Measurements from ENCODE around the gene RFTN1. TPM values are rescaled to one million over a fixed set of nuclear protein-coding genes. Genes with fewer than 3 reads are reported as not detected.
A peak's percentile ranks its signal among the peaks of the same experiment; 100 is the strongest.

RFTN1 gene
- total and polyA plus RNA-seq, 7 experiments from 2014 or later, result 44.8 to 68.8 (median 53.2) TPM

GRCh38 chr3:16466822-16467221, 46.7 kb downstream of the RFTN1 start:
- Histone ChIP-seq H3K9me3 (ENCODE audit: control insufficient read depth in 2 of 3, low read length in 3 of 3) (no peaks in the 10 kb centered on the region), H3K4me3 (ENCODE audit: low read length) (no peak overlapping the region), H3K36me3 (ENCODE audit: control insufficient read depth in 2 of 3, insufficient read depth in 3 of 3, low read length in 3 of 3) (peaks cover 0 to 7% (median 4%) of the 10 kb centered on the region in 3 experiments), H3K27ac (ENCODE audit: low read depth, low read length) (peak overlapping the region; percentile 68), H3K4me1 (ENCODE audit: control insufficient read depth in 2 of 2, insufficient read depth in 2 of 2, low read length in 2 of 2) (peaks cover 6 to 50% of the 10 kb centered on the region in 2 donors), H3K27me3 (ENCODE audit: control insufficient read depth in 2 of 2, insufficient read depth in 2 of 2, low read length in 2 of 2) (no peaks in the 10 kb centered on the region)
- Mint-ChIP-seq H3K4me1 (peaks cover 59 to 90% (median 70%) of the 10 kb centered on the region in 7 donors), H3K4me3 (peak overlapping the region in 6 of 10 donors; percentile 10 to 79 (median 20)), H3K36me3 (peaks cover 1 to 51% (median 32%) of the 10 kb centered on the region in 5 donors), H3K27ac (peak overlapping the region; percentile 49 to 99 (median 95)), H3K9me3 (peaks cover 0 to 11% (median 3%) of the 10 kb centered on the region in 11 donors), H3K27me3 (no peaks in the 10 kb centered on the region)
- intact Hi-C loops (cut with micrococcal nuclease), result loop anchor here (5.0 kb wide), 3 partner anchors 90 to 420 kb away; no protein-coding TSS in a partner anchor
- ChIA-PET CTCF (no interaction called here), POLR2A (interaction anchor here (1.2 kb wide), 2 partner anchors 9 to 11 kb away, joined by 3 to 4 read pairs; no protein-coding TSS in a partner anchor)
- DNase-seq (no peak), ATAC-seq (no peak)

GRCh38 chr3:16464511-16465148, 48.9 kb downstream of the RFTN1 start:
- DNase-seq, result no peak
- intact Hi-C loops (cut with micrococcal nuclease), result loop anchor here (5.0 kb wide), 3 partner anchors 87 to 423 kb away; no protein-coding TSS in a partner anchor
- no peaks in the 10 kb centered on the region for H3K27me3 ChIP-seq (ENCODE audit: control insufficient read depth in 2 of 2, insufficient read depth in 2 of 2, low read length in 2 of 2)
- Mint-ChIP-seq H3K27me3 (no peaks in the 10 kb centered on the region), H3K36me3 (peaks cover 0 to 35% (median 13%) of the 10 kb centered on the region in 5 donors), H3K4me1 (peaks cover 53 to 90% (median 68%) of the 10 kb centered on the region in 7 donors), H3K9me3 (peaks cover 0 to 3% (median 0%) of the 10 kb centered on the region in 11 donors), H3K27ac (peak overlapping the region in 8 of 9 donors; percentile 53 to 83 (median 68)), H3K4me3 (peak overlapping the region in 4 of 10 donors; percentile 15 to 44 (median 23))
- H3K36me3 ChIP-seq (ENCODE audit: control insufficient read depth in 2 of 3, insufficient read depth in 3 of 3, low read length in 3 of 3), result no peaks in the 10 kb centered on the region
- POLR2A ChIA-PET, result interaction anchor here (1.6 kb wide), 1 partner anchor 31 kb away, joined by 3 read pairs; no protein-coding TSS in a partner anchor
- H3K4me3 ChIP-seq (ENCODE audit: low read length), result no peak overlapping the region
- no peak for ATAC-seq
- no peaks in the 10 kb centered on the region for H3K9me3 ChIP-seq (ENCODE audit: control insufficient read depth in 2 of 3, low read length in 3 of 3)
- no peak overlapping the region for H3K27ac ChIP-seq (ENCODE audit: low read depth, low read length)
- CTCF ChIA-PET, result interaction anchor here (0.6 kb wide), 1 partner anchor 186 kb away, joined by 3 read pairs; no protein-coding TSS in a partner anchor
- peaks cover 6 to 47% of the 10 kb centered on the region in 2 donors for H3K4me1 ChIP-seq (ENCODE audit: control insufficient read depth in 2 of 2, insufficient read depth in 2 of 2, low read length in 2 of 2)

DNA sequence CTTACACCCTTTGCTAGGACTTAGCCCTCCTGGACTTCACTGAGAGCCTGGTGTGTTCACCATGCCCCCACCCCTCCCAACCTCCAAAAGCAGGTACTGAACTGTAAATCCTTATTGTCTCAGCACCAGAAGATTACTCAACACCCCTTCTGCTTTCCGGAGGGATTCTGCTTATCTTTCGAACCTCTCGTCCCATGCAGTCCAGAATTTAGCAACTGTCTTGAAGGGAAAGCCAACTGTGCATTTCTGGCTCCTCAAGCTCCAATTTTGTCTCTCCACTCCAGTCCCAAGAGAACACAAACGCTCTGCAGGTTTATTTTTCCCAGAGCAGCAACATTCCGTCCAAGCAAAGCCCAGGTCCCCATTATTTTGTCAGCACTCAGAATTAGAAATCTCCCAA, 49.6 kb downstream of the RFTN1 start:
- no peak overlapping the region for H3K4me3 ChIP-seq (ENCODE audit: low read length)
- peak overlapping the region in 6 of 10 donors; percentile 15 to 44 (median 28) for H3K4me3 Mint-ChIP-seq
- CTCF ChIA-PET, result interaction anchor here (0.6 kb wide), 1 partner anchor 185 kb away, joined by 3 read pairs; no protein-coding TSS in a partner anchor
- H3K36me3 ChIP-seq (ENCODE audit: control insufficient read depth in 2 of 3, insufficient read depth in 3 of 3, low read length in 3 of 3), result no peaks in the 10 kb centered on the region
- H3K27me3 ChIP-seq (ENCODE audit: control insufficient read depth in 2 of 2, insufficient read depth in 2 of 2, low read length in 2 of 2), result no peaks in the 10 kb centered on the region
- peaks cover 0 to 1% (median 0%) of the 10 kb centered on the region in 11 donors for H3K9me3 Mint-ChIP-seq
- peak overlapping the region; percentile 45 for H3K27ac ChIP-seq (ENCODE audit: low read depth, low read length)
- no peaks in the 10 kb centered on the region for H3K27me3 Mint-ChIP-seq
- POLR2A ChIA-PET, result interaction anchor here (1.6 kb wide), 1 partner anchor 32 kb away, joined by 3 read pairs; no protein-coding TSS in a partner anchor
- H3K9me3 ChIP-seq (ENCODE audit: control insufficient read depth in 2 of 3, low read length in 3 of 3), result no peaks in the 10 kb centered on the region
- DNase-seq (no peak), ATAC-seq (no peak)
- peaks cover 0 to 28% (median 9%) of the 10 kb centered on the region in 5 donors for H3K36me3 Mint-ChIP-seq
- peaks cover 6 to 39% of the 10 kb centered on the region in 2 donors for H3K4me1 ChIP-seq (ENCODE audit: control insufficient read depth in 2 of 2, insufficient read depth in 2 of 2, low read length in 2 of 2)
- peak overlapping the region; percentile 31 to 83 (median 68) for H3K27ac Mint-ChIP-seq
- H3K4me1 Mint-ChIP-seq, result peaks cover 47 to 83% (median 63%) of the 10 kb centered on the region in 7 donors
- intact Hi-C loops (cut with micrococcal nuclease), result loop anchor here (2.0 kb wide), 3 partner anchors 13 to 49 kb away; partner anchors contain the start of gene RFTN1 (in 1 of the 2)

GRCh38 chr3:16463119-16463518, 50.4 kb downstream of the RFTN1 start:
- Mint-ChIP-seq H3K36me3 (peaks cover 6 to 28% (median 13%) of the 10 kb centered on the region in 5 donors), H3K9me3 (peaks cover 0 to 3% (median 0%) of the 10 kb centered on the region in 11 donors), H3K27me3 (no peaks in the 10 kb centered on the region), H3K27ac (peak overlapping the region; percentile 55 to 85 (median 80)), H3K4me1 (peaks cover 39 to 81% (median 59%) of the 10 kb centered on the region in 7 donors), H3K4me3 (peak overlapping the region; percentile 2 to 69 (median 42))
- intact Hi-C loops (cut with micrococcal nuclease), result loop anchor here (2.0 kb wide), 3 partner anchors 14 to 50 kb away; partner anchors contain the start of gene RFTN1 (in 1 of the 2)
- Histone ChIP-seq H3K27ac (ENCODE audit: low read depth, low read length) (peak overlapping the region; percentile 53), H3K9me3 (ENCODE audit: control insufficient read depth in 2 of 3, low read length in 3 of 3) (no peaks in the 10 kb centered on the region), H3K27me3 (ENCODE audit: control insufficient read depth in 2 of 2, insufficient read depth in 2 of 2, low read length in 2 of 2) (no peaks in the 10 kb centered on the region), H3K4me1 (ENCODE audit: control insufficient read depth in 2 of 2, insufficient read depth in 2 of 2, low read length in 2 of 2) (peaks cover 6 to 32% of the 10 kb centered on the region in 2 donors), H3K36me3 (ENCODE audit: control insufficient read depth in 2 of 3, insufficient read depth in 3 of 3, low read length in 3 of 3) (no peaks in the 10 kb centered on the region), H3K4me3 (ENCODE audit: low read length) (no peak overlapping the region)
- CTCF ChIA-PET, result interaction anchor here (0.9 kb wide), 1 partner anchor 13 kb away, joined by 3 read pairs; no protein-coding TSS in a partner anchor
- POLR2A ChIA-PET, result interaction anchor here (0.6 kb wide), 1 partner anchor 49 kb away, joined by 4 read pairs; no protein-coding TSS in a partner anchor
- no peak for ATAC-seq
- no peak for DNase-seq

- Mint-ChIP-seq H3K4me3 (peak overlapping the region; percentile 2 to 69 (median 42)), H3K9me3 (peaks cover 0 to 4% (median 0%) of the 10 kb centered on the region in 11 donors), H3K27me3 (no peaks in the 10 kb centered on the region), H3K27ac (peak overlapping the region; percentile 55 to 85 (median 80)), H3K4me1 (peaks cover 36 to 81% (median 59%) of the 10 kb centered on the region in 7 donors), H3K36me3 (peaks cover 10 to 30% (median 17%) of the 10 kb centered on the region in 5 donors)
- peak; percentile 42 for ATAC-seq
- no peaks in the 10 kb centered on the region for H3K9me3 ChIP-seq (ENCODE audit: control insufficient read depth in 2 of 3, low read length in 3 of 3)
- H3K27me3 ChIP-seq (ENCODE audit: control insufficient read depth in 2 of 2, insufficient read depth in 2 of 2, low read length in 2 of 2), result no peaks in the 10 kb centered on the region
- ChIA-PET CTCF (interaction anchor here (0.9 kb wide), 2 partner anchors 14 to 172 kb away, joined by 3 read pairs; no protein-coding TSS in a partner anchor), POLR2A (interaction anchor here (0.6 to 1.8 kb wide), 2 partner anchors 49 to 177 kb away, joined by 4 to 5 read pairs; no protein-coding TSS in a partner anchor)
- H3K4me3 ChIP-seq (ENCODE audit: low read length), result no peak overlapping the region
- DNase-seq, result peak in 7 of 9 donors; percentile 28 to 53 (median 43)
- H3K4me1 ChIP-seq (ENCODE audit: control insufficient read depth in 2 of 2, insufficient read depth in 2 of 2, low read length in 2 of 2), result peaks cover 3 to 31% of the 10 kb centered on the region in 2 donors
- no peaks in the 10 kb centered on the region for H3K36me3 ChIP-seq (ENCODE audit: control insufficient read depth in 2 of 3, insufficient read depth in 3 of 3, low read length in 3 of 3)
- H3K27ac ChIP-seq (ENCODE audit: low read depth, low read length), result peak overlapping the region; percentile 53
- intact Hi-C loops (cut with micrococcal nuclease), result loop anchor here (1.0 to 2.0 kb wide), 4 partner anchors 14 to 51 kb away; partner anchors contain the start of gene RFTN1 (in 2 of the 2)
These were observed 50.8 kb downstream of the RFTN1 start for GRCh38 chr3:16462679-16463078.

Data from naive thymus-derived CD4-positive, alpha-beta T cell (primary cell).